ENCODE data around the gene C16orf46.

Gene C16orf46

DNA sequence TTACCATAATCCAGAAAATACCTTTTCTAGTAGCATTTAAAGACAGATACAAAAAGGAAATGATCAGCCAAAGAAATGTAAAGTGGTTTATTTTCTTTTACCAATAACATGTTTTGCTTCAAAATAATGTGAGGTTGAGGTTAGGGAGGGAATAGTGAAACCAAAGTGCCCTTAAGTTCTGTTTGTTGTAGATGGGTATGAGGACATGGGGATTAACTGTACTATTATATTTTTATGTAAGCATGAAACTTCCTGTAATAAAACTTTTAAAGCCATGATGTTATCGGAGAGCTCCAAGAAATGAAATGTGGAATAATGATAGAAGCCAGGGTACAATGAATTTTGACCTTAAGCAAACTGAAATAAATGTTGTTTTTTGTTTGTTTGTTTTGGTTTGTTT lies 9.9 kb downstream of the C16orf46 start:
- H3K36me3 ChIP-seq (ENCODE audit: insufficient read depth, low read length), result no peaks in the 10 kb centered on the region
- TF ChIP-seq CTCF (conservative IDR thresholded peaks at IDR 0.05; ENCODE audit: low read length), result no peak
- no peak for TF ChIP-seq EZH2phosphoT487 (IDR thresholded peaks at IDR 0.05; ENCODE audit: borderline replicate concordance)

GRCh38 chr16:81066681-81067080 lies 10.4 kb downstream of the C16orf46 start:
- Histone ChIP-seq H3K4me1 (ENCODE audit: insufficient read depth, low read length, poor library complexity, severe bottlenecking) (peaks cover 6% of the 10 kb centered on the region), H2AFZ (ENCODE audit: low read length) (no peak overlapping the region), H3F3A (ENCODE audit: low read depth) (no peaks in the 10 kb centered on the region), H3K36me3 (ENCODE audit: insufficient read depth, low read length) (no peaks in the 10 kb centered on the region), H3K4me3 (ENCODE audit: low read length, poor library complexity, severe bottlenecking) (no peak overlapping the region), H3K27me3 (ENCODE audit: insufficient read depth, low read length, poor library complexity, severe bottlenecking) (no peaks in the 10 kb centered on the region), H3K9me3 (ENCODE audit: insufficient read depth, low read depth, low read length) (no peaks in the 10 kb centered on the region), H3K4me2 (ENCODE audit: low read depth, low read length, poor library complexity, severe bottlenecking) (no peak overlapping the region), H4K20me1 (ENCODE audit: insufficient read depth, low read length, poor library complexity, severe bottlenecking) (no peaks in the 10 kb centered on the region), H3K79me2 (ENCODE audit: insufficient read depth, low read length) (no peaks in the 10 kb centered on the region), H3K9me2 (replicated peaks; ENCODE audit: low read depth, low read length) (no peaks in the 10 kb centered on the region), H3K9ac (ENCODE audit: low read depth, low read length, poor library complexity, severe bottlenecking) (no peak overlapping the region)
- TF ChIP-seq CTCF (conservative IDR thresholded peaks at IDR 0.05; ENCODE audit: low read length) (no peak), EZH2phosphoT487 (IDR thresholded peaks at IDR 0.05; ENCODE audit: borderline replicate concordance) (no peak)

More for the DNA sequence above, 9.9 kb downstream of the C16orf46 start:
- Histone ChIP-seq H2AFZ (ENCODE audit: low read length) (no peak overlapping the region), H3K9me3 (ENCODE audit: insufficient read depth, low read depth, low read length) (no peaks in the 10 kb centered on the region), H3K4me3 (ENCODE audit: low read length, poor library complexity, severe bottlenecking) (no peak overlapping the region), H3K79me2 (ENCODE audit: insufficient read depth, low read length) (no peaks in the 10 kb centered on the region), H3K4me1 (ENCODE audit: insufficient read depth, low read length, poor library complexity, severe bottlenecking) (peaks cover 6% of the 10 kb centered on the region), H4K20me1 (ENCODE audit: insufficient read depth, low read length, poor library complexity, severe bottlenecking) (no peaks in the 10 kb centered on the region), H3K9ac (ENCODE audit: low read depth, low read length, poor library complexity, severe bottlenecking) (no peak overlapping the region), H3K27me3 (ENCODE audit: insufficient read depth, low read length, poor library complexity, severe bottlenecking) (no peaks in the 10 kb centered on the region), H3F3A (ENCODE audit: low read depth) (no peaks in the 10 kb centered on the region), H3K4me2 (ENCODE audit: low read depth, low read length, poor library complexity, severe bottlenecking) (no peak overlapping the region), H3K9me2 (replicated peaks; ENCODE audit: low read depth, low read length) (no peaks in the 10 kb centered on the region)

- no peak overlapping the region for H3K4me2 ChIP-seq (ENCODE audit: low read depth, low read length, poor library complexity, severe bottlenecking)
- no peaks in the 10 kb centered on the region for H3K27me3 ChIP-seq (ENCODE audit: insufficient read depth, low read length, poor library complexity, severe bottlenecking)
Observed at GRCh38 chr16:81061871-81062608, 15.0 kb downstream of the C16orf46 start.

More at GRCh38 chr16:81061871-81062608, 15.0 kb downstream of the C16orf46 start:
- no peak overlapping the region for H3K4me3 ChIP-seq (ENCODE audit: low read length, poor library complexity, severe bottlenecking)
- no peak overlapping the region for H2AFZ ChIP-seq (ENCODE audit: low read length)
- no peaks in the 10 kb centered on the region for H3K79me2 ChIP-seq (ENCODE audit: insufficient read depth, low read length)
- TF ChIP-seq CTCF (conservative IDR thresholded peaks at IDR 0.05; ENCODE audit: low read length) (no peak), EZH2phosphoT487 (IDR thresholded peaks at IDR 0.05; ENCODE audit: borderline replicate concordance) (no peak)
- H3K9me2 ChIP-seq (replicated peaks; ENCODE audit: low read depth, low read length), result no peaks in the 10 kb centered on the region
- H3F3A ChIP-seq (ENCODE audit: low read depth), result no peaks in the 10 kb centered on the region
- no peaks in the 10 kb centered on the region for H3K36me3 ChIP-seq (ENCODE audit: insufficient read depth, low read length)
- H3K9ac ChIP-seq (ENCODE audit: low read depth, low read length, poor library complexity, severe bottlenecking), result no peak overlapping the region
- H3K9me3 ChIP-seq (ENCODE audit: insufficient read depth, low read depth, low read length), result no peaks in the 10 kb centered on the region
- H3K4me1 ChIP-seq (ENCODE audit: insufficient read depth, low read length, poor library complexity, severe bottlenecking), result peaks cover 5% of the 10 kb centered on the region
- no peaks in the 10 kb centered on the region for H4K20me1 ChIP-seq (ENCODE audit: insufficient read depth, low read length, poor library complexity, severe bottlenecking)
